Mononuclear cell (primary cell): ENCODE results near the gene CEACAM1. TPM values are rescaled to one million over a fixed set of nuclear protein-coding genes. Genes with fewer than 3 reads are reported as not detected.
"Not testable (repeated sequence)": the region's sequence is repeated elsewhere in the genome, so short reads cannot be mapped to it uniquely, and the experiment has no call there.

Experiments used
- H3K27me3 ChIP-seq: 2 replicates; pipeline ENCODE4 v1.6.0; 2011; ENCODE audit warnings: low read length, control low read depth; ENCODE audit not compliant: insufficient read depth
- H3K4me1 ChIP-seq: 2 replicates; pipeline ENCODE4 v1.5.1; 2011; ENCODE audit warnings: mild to moderate bottlenecking, low read length, control low read depth; ENCODE audit not compliant: insufficient read depth
- H3K4me3 ChIP-seq: 2 replicates; pipeline ENCODE4 v1.5.1; 2011; ENCODE audit warnings: mild to moderate bottlenecking, low read length, moderate library complexity
- H3K9me3 ChIP-seq: 2 replicates; pipeline ENCODE4 v1.5.1; 2011; ENCODE audit warnings: low read depth, mild to moderate bottlenecking, control low read depth, low read length
- total RNA-seq: library from RNA; depleted of rRNA; stranded (reverse); fragments of >200 nt; gene quantifications from one replicate; pipeline ENCODE4 v1.2.3, GENCODE V29; 2012

CEACAM1 gene
- total RNA-seq, 1 donor = 1.9 TPM

DNA sequence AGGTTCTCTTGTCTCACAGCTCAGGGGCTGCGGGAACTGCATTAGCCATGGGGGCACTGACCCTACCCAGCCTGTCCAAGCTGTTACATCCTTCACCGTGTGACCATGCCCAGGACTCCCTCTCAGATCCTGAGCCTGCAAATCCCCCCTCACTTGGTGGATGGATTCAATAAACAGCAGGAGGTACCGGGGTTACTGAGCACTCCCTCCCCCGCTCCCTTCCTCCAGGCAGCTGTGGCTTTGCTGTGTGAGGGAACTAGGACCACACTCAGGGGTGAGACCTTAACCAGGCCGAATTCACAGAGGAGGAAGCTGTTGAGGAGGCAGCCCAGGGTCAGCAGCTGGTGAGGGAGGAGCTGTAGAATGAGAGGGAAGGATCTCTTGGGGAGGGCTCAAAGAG is 27.0 kb upstream of the CEACAM1 start:
- Histone ChIP-seq H3K9me3 (no peaks in the 10 kb centered on the region), H3K27me3 (peaks cover 4% of the 10 kb centered on the region), H3K4me1 (peaks cover 44% of the 10 kb centered on the region), H3K4me3 (no peak overlapping the region)

DNA sequence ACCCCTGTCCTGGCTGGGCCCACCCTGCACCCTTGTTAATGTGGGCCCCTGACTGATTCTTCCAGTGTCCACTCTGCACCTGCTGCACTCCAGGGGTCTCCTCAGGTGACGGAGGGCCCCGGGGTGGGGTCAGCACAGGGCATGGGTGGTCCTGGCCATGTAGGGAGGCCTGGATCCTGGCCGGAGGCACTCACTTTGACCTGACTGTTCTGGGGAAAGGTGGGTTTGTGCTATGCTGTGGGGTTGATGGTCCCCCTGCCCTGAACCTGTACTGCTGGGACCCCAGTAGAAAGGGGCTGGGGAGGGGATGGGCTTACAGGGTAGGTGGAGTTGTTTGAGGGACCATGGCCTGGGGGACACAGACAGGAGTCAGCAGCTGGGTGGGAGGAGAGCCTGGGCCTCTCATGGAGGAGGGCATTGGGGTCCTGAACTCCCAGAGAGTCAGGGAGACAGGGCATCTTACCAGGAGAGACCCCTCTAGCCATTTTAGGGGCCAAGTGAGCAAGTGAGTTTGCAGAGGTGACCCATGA is 25.8 kb upstream of the CEACAM1 start:
- no peak overlapping the region for H3K4me3 ChIP-seq
- H3K4me1 ChIP-seq = peaks cover 44% of the 10 kb centered on the region
- H3K27me3 ChIP-seq = peaks cover 4% of the 10 kb centered on the region
- no peaks in the 10 kb centered on the region for H3K9me3 ChIP-seq

DNA sequence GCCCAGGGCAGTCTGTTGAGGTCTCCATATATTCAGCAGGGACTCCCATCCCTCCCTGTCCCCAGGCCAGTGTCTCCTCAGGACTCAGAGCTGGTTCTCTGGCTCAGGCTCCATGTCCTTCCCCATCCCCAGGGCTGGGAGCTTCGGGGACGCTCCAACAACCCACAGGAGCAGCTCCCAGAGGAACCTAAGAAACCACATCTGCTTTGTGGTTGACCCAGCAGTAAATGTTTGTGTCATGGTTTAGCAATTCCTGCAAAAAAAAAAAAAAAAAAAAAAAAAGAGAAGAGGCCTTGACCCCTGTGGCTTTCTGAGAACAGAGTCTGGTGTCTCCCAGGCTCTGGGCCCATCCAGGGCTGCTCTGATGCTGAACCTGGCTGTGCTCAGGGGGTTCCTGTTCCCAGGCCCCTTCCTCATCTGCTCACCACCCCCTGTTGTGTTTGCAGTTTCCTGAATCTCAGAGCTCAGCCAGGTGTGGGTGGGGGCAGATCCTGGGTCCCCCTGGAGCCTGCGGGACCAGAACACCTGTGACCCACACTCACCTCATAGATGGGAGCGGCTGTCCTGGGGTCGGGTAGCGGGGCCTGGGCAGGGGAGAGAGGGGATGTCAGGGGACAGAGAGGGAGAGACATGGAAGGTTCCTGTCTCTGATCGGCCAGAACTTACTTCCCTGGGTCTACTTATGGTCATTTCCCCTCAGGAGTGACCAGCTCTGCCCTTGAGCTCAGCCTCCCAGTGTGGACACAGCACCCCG is 25.2 kb upstream of the CEACAM1 start:
- no peak overlapping the region for H3K4me3 ChIP-seq
- H3K27me3 ChIP-seq = peaks cover 4% of the 10 kb centered on the region
- H3K9me3 ChIP-seq = no peaks in the 10 kb centered on the region
- peaks cover 44% of the 10 kb centered on the region for H3K4me1 ChIP-seq

DNA sequence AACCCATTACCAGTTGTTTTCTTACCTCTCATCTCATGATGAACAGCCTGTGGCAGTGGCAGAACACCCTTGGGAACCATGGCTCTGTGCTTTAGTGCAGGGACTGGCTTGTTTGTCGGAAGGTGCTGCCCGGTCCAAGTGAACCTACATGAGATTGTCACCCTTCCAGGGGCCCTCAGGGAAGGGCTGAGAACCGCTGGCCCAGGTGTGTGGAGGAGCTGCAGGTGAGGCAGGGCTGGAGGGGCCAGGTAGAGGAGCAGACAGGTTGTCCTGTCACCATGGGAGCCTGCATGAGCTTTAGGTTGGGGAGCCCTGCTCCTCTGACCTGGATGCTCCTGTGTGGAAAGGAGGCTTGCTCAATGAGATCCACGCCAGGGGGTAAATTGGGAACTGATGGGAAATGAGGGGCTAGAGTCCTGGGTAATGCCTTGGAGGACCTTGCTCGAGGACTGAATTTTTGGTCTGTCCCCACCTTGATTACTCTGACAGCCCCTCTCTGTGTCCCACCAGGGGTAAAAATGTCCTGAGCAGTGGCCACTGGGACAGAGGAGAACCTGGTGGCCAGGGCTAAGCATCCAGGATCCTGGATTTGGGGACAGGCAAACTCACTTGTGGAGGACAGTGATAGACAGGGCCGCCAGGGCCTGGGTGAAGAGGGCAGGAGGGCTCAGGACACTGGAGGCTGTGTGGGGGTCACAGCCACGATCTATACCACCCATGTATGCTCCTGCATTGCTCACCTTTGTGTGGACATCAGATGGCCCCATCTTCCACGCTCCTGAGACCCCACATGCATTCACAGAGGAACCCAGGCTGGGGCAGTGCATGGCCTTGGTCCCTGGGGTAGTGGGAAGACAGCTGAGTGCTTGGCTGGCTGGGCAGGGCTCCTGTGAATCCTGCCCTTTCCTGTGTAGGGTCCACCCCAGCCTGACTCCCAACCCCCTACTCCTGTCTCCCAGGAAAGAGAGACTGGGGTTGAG is 24.1 kb upstream of the CEACAM1 start:
- no peaks in the 10 kb centered on the region for H3K9me3 ChIP-seq
- H3K4me1 ChIP-seq = peaks cover 44% of the 10 kb centered on the region
- H3K27me3 ChIP-seq = peaks cover 4% of the 10 kb centered on the region
- H3K4me3 ChIP-seq = no peak overlapping the region

- not testable (repeated sequence) for H3K9me3 ChIP-seq, H3K27me3 ChIP-seq, H3K4me3 ChIP-seq
- peaks cover 32% of the 10 kb centered on the region for H3K4me1 ChIP-seq
Measured at GRCh38 chr19:42550521-42550920, 22.2 kb upstream of the CEACAM1 start.

DNA sequence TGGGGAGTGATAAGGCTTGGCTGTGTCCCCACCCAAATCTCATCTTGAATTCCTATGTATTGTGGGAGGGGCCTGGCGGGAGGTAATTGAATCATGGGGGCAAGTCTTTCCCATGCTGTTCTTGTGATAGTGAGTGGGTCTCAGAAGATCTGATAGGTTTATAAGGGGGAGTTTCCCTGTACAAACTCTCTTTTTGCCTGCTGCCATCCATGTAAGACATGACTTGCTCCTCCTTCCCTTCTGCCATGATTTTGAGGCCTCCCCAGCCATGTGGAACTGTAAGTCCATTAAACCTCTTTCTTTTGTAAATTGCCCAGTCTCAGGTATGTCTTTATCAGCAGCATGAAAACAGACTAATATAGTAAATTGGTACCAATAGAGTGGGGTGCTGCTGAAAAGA is 20.8 kb upstream of the CEACAM1 start:
- not testable (repeated sequence) for H3K4me3 ChIP-seq, H3K9me3 ChIP-seq, H3K27me3 ChIP-seq
- H3K4me1 ChIP-seq = peaks cover 18% of the 10 kb centered on the region

GRCh38 chr19:42548552-42548951 is 20.3 kb upstream of the CEACAM1 start:
- peaks cover 4% of the 10 kb centered on the region for H3K27me3 ChIP-seq
- peaks cover 13% of the 10 kb centered on the region for H3K4me1 ChIP-seq
- H3K9me3 ChIP-seq = no peaks in the 10 kb centered on the region
- H3K4me3 ChIP-seq = no peak overlapping the region

- Histone ChIP-seq H3K9me3 (no peaks in the 10 kb centered on the region), H3K4me3 (no peak overlapping the region), H3K4me1 (peaks cover 7% of the 10 kb centered on the region), H3K27me3 (peaks cover 4% of the 10 kb centered on the region)
Measured at GRCh38 chr19:42547929-42548328, 19.6 kb upstream of the CEACAM1 start.

GRCh38 chr19:42546831-42547500 is 18.7 kb upstream of the CEACAM1 start:
- H3K27me3 ChIP-seq = no peaks in the 10 kb centered on the region
- H3K9me3 ChIP-seq = no peaks in the 10 kb centered on the region
- no peaks in the 10 kb centered on the region for H3K4me1 ChIP-seq
- no peak overlapping the region for H3K4me3 ChIP-seq

- Histone ChIP-seq H3K4me3 (no peak overlapping the region), H3K4me1 (no peaks in the 10 kb centered on the region), H3K9me3 (no peaks in the 10 kb centered on the region), H3K27me3 (no peaks in the 10 kb centered on the region)
Measured at GRCh38 chr19:42544146-42544545, 15.9 kb upstream of the CEACAM1 start.

DNA sequence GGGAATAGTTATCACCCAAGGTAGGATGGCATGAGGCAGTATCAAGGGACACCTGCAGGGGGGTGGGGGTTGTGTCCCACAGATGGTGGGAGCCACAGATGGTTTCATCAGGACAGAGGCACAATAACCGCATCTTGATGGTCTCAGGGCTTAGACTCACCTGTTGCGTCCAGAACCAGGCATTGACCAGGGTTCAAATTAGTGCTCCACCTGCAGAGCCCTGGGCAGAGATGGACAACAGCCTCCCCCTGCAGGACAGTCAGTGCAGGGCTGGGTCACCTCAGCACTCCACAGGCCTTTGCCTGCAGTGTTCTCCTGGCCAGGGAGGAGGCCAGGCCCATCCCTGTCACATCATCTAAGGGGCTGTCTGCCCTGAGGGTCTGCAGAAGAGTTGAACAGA is 14.5 kb upstream of the CEACAM1 start:
- H3K4me3 ChIP-seq = no peak overlapping the region
- no peaks in the 10 kb centered on the region for H3K27me3 ChIP-seq
- H3K9me3 ChIP-seq = no peaks in the 10 kb centered on the region
- H3K4me1 ChIP-seq = no peaks in the 10 kb centered on the region

GRCh38 chr19:42540071-42540553 is 11.8 kb upstream of the CEACAM1 start:
- Histone ChIP-seq H3K4me1 (no peaks in the 10 kb centered on the region), H3K9me3 (no peaks in the 10 kb centered on the region), H3K27me3 (no peaks in the 10 kb centered on the region), H3K4me3 (no peak overlapping the region)

- H3K4me1 ChIP-seq = no peaks in the 10 kb centered on the region
- H3K9me3 ChIP-seq = no peaks in the 10 kb centered on the region
- H3K27me3 ChIP-seq = no peaks in the 10 kb centered on the region
- H3K4me3 ChIP-seq = no peak overlapping the region
Measured at GRCh38 chr19:42538841-42539709, 10.8 kb upstream of the CEACAM1 start.

DNA sequence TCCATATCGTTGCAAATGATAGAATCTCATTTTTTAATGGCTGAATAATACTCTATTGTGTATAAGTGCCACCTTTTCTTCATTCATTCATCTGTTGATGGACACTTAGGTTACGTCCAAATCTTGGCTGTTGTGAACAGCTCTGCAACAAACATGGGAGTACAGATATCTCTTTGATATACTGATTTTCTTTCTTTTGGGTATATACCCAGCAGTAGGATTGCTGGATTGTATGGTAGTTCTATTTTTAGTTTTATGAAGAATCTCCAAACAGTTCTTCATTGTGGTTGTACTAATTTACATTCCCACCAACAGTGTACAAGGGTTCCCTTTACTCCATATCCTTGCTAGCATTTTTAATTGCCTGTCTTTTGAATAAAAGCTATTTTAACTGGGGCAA is 7.0 kb upstream of the CEACAM1 start:
- not testable (repeated sequence) for H3K27me3 ChIP-seq, H3K4me3 ChIP-seq, H3K9me3 ChIP-seq, H3K4me1 ChIP-seq
